ENCODE data around the gene JAM3.
A peak's percentile ranks its signal among the peaks of the same experiment; 100 is the strongest.

JAM3 gene

DNA sequence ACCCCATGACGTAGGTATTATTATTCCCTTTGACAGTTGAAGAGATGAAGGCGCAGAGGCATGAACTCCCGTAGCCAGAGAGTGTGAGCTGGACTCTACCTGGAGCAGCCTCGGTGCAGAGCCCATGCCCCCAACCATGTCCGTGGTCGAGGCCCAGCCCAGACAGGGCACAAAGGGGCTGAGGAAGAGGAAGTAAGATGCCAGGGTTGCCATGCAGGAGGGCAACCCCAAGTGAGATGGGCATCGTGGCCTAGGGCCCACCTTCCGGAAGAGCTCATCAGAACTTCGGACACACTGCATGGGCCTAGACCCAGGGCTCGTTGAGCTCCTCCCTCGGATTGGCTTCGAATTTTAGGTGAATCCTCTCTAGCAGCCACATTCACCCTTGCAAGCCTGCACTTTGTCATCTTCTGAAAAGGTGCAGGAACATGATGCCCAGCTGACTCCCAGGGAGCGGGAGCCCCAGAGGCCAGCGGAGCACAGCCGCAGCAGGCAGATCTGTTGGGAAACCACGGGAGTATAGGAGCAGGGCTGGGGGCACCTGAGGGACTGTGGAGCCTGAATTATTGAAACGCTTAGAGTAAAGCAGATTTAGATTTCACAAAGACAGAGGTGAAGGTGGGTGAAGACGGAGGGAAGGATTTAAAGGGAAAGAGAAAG lies 29.0 kb upstream of the JAM3 start:
- DNase-seq: no peak

DNA sequence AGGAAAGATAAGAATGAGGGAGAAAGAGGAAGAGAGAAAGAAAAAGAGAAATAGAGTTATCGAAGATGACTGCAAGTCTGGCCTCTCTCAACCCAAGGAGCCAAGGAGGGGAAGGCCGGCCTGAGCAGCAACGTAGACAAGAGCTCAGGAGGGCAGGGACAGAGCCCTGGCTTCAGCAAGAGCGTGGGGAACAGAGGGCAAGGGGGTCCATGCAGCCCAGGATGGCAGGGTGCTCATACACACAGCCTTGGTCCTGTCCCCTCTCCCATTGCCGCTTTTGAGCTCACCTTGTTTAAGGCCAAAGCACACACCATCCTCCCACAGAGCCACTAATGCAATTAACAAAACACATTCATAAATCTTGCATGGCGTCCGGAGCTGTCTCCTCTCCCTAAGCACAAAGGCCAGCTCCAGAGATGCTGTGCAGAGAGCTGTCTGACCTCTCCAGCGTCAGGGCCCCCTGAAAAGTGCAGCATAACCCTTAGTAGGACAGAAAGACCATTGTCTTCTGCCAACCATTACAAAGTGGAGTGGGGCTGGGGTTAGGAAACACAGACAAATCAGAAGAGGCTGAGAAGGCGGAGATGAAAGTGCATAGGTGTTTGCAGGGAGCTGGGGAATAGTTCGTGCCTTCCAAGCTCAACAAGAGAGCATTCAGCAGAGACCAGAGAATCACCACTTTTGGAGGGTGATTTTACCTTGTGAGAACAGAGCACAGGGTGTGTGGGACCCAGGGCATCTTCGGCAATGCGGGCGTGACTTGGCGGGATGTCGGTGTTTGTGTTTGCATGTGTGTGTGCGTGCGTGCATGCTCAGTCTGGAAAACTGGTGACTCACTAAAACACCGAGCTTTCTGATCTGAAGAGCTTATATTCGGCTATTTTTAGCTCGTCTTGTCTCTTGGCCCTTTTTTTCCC lies 28.2 kb upstream of the JAM3 start:
- DNase-seq: no peak

DNA sequence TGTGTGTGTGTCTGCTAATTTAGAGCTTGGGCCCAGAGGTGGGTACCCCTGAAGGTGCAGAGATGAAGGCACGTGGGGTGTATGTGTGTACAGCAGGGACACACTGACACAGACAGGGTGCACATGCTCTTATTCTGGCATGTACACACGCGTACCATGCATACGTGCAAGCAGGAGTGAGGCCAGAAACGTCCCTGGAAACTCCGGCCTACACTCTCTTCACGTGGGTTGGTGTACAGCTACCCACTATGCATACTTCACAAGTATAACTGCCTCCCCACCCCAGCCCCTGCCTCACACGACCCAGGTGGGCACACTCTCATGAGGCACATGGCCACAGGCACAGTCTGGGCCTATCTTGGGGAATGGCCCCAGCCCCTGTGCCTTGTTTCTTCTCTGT lies 27.5 kb upstream of the JAM3 start:
- no peak for DNase-seq

DNA sequence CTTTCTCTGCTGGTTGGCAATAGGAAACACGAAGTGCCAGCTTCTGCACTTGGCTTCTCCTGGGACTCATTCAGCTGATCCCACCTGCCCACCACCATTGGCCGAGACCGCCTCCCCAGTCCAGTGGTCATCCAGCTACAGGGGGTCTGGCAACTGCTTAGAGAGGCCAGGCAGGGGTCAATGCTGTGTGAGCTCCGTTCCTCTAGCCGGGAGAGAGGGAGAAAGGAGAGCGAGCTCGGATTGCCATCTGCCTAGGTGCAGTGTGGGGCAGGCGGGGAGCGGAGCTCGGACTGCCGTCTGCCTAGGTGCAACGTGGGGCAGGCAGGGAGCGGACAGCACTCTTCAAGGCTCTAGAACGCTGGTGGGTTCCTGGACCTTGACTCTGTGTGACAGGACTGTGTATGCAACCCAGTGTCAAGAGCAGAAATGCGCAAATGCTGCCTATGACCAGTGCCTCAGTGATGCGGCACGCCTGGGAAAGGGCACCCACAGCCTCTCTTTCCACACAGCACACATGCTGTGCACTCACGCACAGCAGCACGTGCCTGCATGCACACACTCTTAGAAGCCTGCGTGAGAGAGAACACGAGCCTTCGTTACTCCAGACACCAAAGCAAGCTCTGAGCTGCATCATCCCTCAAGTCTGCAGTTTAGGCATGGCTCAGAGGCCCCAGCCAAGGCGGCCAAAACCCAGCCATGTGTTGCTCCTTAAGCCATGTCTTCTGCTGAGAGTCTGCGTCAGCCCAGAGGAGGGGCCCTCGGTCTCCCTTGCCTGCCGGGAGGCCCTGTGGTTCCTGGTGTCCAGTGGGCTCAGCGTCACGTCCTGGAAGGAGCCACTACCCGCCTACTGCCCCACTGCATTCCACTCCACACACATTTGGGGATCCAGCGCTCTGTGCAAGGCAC lies 26.8 kb upstream of the JAM3 start:
- DNase-seq: no peak

DNA sequence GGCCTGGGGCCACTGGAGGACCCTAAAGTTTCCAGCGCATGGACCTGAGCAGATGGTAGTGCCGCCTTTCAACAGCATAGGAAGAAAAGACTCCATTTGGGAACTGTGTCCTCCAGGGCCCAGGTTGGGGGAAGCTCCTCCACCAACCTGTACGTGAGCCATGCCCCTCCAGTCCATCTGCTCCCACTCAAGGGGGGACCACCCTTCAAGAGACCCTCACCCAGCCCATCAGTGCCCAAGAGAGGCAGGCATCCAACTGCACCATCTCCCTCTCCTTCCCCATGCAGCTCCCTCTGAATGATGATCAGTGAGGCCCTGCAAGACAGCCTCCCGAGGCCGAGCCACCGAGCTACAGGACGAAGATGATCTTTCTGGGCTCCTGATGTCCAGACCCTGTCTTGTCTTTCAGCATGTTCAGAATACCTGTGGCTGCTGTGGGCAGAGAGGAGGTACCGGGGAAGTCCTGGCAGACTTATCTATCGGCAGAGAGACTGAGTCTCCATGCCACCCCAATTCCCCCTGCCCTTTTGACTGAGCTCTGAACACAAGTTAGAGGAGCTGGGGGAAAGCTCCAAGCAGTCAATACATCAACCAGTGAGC lies 25.0 kb upstream of the JAM3 start:
- DNase-seq: no peak

DNA sequence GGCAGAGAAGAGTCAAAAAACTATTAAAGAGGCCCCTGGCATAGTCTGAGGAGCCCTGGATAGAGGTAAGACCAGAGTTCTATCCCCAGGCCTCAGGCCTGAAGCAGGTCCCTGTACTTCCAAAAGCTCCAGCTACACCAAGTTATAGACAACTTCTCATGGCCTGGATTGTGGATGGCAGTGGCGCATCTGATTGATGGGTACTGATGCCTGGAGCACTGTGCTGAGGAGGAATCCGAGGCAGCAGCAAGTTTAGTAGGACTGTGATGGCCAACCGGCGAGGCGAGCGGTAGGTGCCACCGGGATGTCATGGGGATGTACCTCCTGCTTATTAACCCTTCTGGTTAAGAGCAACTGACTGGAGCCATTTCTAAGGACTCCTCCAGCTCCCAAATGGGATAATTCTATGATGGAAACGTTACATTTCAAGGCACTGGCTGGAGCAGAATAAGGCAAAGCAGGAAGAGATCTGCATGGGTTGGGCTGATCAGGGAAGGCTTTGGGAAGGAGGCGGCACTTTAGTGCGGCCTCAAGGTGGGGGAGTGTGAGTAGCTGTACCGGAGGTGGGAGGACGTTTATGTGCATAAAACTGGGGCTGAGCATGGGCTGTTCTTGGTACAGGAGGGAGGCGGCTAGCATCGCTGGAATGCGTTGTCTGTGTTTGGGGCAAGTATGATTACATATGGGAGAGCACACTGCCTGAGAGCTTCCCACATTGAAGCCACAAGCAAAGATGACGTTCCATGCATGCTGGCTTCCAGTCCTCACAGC lies 24.2 kb upstream of the JAM3 start:
- peak; percentile 15 for DNase-seq

DNA sequence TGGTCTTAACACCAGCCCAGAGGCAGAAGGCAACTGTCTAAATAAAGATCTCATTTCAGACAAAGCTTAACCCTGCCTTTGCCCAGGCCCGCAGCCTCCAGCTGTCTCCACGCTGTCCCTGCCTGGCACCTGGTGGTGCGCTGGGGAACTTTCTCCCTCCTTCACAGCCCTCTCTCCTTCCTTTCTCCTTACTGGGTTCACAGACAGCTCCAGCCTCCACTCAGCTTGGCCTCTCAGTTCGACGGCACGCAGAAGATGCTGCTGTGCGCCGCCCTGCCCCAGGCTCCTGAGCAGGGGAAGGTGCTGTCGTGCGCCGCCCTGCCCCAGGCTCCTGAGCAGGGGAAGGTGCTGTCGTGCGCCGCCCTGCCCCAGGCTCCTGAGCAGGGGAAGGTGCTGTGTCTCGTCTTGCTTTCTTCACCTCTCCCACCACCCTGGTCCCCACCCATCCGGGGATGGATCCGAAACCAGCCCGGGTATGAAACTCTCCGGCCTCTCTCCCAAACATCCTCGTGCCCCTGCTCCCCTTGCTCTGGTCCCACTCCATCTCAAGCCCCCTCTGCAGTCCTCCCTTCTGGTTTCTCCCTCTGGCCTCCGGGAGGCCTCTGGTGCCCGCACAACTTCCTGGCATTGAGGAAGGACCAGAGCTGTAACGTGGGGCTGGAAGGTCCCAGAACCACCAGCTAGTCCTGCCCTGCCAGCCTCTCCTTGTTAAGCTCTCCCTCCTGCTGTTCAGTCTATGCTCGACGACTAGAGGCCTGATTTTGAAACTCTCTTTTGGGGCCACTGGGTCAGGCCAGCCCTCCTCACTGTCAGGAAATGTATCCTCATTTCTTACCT lies 22.9 kb upstream of the JAM3 start:
- DNase-seq: peak; percentile 68

DNA sequence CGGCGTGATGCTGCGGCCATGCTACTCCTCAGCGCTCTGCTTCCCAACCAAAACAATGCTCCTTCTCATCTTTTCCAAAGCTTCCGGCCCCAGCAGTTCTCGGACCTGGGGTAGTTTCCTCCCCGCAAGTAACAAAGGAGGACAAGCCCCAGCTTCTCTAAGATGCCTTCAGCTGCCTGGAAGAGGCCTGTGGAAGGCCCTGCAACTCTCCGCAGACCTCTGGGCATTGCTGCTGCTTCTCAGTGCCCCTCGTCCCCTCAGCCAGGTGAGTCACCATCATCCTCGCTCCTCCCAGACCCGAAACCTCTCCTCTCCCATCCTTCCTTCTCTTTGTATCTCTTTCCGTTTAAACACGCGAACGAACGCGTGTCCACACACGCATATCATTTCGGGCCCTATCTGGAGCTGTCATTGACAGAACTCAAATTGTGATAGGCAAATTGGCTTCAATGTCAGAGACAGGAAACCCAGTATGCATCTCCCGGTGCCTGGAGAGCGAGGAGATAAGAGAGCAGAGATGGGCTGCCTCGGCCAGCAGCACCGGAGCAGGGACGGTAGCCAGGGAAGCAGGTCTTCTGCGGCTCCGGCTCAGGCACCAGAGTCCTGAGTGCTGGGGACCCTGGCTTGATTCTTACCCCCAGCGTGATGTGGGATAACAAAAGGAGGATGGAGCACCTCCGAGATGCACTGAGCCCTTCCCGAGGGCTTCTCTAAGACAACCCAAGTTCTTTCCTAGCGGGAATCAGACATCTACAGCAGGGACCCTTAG lies 22.0 kb upstream of the JAM3 start:
- DNase-seq: no peak

DNA sequence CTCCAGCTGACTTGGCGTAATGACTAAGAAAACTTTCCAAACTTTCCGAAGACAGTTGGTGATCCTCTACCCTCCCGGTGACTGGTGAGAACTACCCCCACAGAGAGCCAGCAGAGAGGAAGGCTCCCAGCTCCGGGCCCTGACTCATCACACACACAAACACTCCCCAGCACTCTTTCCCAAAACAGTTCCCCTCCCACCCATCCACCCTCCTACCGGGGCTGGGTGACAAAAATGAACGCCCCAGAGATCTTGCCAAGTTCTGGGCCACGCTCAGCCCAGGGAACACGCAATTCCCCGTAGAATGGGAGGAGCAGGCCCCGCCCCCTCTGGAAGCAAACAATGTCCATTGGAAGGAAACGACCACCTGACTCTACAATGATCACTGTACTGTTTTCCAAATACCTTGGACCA lies 21.3 kb upstream of the JAM3 start:
- no peak for DNase-seq

DNA sequence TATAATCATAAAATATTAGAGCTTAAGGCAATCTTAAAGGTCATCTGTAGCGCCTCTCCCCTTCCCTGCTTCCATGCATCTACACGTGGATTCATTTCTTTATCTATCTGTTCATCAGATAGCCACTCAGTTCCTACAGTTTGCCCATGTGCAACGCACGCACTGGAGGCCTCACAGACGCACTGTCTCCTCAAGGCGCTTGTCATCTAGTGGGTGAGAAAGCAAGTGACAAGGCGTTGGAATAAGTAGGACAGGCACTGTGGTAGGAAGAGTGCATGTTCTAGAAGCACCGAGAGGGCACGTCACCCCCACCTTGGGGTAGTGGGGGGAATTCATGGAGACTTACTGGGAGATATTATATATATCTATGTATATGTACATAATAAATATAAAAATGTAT lies 20.8 kb upstream of the JAM3 start:
- no peak for DNase-seq

DNA sequence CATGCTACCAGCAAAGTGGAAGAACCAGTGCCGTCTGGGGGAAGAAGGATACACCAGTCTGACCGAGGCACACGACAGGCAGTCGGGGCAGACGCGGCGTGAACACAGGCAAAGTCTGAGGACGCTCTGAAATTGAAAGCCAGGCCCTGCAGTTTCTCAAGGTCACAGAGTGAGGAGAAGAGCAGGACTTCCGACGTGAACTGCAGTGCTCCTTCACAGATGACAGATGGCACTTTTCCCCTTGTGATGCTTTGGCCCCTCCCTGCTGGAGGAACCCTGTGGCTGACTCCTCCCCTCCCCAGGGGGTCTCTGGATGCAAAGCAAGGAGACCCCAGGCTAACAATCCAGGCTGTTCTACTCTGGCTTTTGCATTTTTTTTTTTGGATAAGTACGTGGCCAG lies 19.6 kb upstream of the JAM3 start:
- no peak for DNase-seq

DNA sequence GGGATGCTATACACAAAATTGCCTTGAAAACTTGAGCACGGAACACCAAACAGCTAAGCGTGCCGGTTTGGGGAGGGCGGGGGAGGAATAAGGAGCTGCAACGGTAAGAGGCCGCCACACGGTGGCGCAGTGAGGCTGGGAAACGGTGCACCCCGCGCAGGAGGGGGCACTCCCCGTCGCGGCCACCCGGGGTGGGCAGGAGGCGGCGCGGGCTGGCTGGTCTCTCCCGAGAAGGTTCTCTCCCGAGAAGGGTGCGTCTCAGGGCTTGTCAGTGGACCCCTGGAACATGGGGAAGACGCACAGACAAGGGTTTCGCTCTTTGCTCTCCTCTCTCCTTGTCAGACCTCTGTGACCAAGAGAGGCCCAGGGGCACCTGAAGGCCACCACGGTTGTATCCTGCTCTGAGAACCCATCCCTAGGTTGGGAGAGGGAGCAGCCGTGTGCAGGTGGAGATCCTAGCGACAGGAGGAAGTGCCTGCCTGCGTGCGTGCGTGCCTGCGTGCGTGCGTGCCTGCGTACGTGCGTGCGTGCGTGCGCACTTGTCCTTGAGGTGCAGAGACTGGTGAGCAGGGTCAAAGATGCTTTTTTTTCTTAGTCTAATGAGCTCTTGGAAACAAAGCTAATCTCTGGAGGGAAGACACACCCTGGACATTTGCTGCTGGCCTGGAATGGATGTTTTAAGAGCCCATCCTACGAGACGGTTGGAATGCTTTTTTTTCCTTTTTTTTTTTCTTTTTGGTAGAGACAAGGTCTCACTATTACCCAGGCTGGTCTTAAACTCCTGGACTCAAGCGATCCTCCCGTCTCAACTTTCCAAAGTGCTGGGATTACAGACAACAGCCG lies 18.1 kb upstream of the JAM3 start:
- peak; percentile 87 for DNase-seq

DNA sequence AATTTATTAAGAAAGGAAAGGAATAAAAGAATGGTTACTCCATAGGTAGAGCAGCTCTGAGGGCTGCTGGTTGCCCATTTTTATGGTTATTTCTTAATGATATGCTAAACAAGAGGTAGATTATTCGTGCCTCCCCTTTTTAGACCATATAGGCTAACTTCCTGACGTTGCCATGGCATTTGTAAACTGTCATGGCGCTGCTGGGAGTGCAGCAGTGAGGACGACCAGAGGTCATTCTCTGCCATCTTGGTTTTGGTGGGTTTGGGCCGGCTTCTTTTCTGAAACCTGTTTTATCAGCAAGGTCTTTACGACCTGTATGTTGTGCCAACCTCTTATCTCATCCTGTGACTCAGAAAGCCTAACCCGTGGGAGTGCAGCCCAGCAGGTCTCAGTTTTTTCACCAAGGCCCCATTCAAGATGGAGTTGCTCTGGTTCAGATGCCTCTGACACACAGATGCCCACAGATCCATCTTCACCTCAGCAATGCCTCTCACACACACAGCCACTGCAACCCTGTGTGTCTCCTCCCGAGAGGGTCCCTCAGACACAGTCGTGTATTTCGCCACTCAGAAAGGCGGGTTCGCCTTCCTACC lies 16.4 kb upstream of the JAM3 start:
- no peak for DNase-seq

DNA sequence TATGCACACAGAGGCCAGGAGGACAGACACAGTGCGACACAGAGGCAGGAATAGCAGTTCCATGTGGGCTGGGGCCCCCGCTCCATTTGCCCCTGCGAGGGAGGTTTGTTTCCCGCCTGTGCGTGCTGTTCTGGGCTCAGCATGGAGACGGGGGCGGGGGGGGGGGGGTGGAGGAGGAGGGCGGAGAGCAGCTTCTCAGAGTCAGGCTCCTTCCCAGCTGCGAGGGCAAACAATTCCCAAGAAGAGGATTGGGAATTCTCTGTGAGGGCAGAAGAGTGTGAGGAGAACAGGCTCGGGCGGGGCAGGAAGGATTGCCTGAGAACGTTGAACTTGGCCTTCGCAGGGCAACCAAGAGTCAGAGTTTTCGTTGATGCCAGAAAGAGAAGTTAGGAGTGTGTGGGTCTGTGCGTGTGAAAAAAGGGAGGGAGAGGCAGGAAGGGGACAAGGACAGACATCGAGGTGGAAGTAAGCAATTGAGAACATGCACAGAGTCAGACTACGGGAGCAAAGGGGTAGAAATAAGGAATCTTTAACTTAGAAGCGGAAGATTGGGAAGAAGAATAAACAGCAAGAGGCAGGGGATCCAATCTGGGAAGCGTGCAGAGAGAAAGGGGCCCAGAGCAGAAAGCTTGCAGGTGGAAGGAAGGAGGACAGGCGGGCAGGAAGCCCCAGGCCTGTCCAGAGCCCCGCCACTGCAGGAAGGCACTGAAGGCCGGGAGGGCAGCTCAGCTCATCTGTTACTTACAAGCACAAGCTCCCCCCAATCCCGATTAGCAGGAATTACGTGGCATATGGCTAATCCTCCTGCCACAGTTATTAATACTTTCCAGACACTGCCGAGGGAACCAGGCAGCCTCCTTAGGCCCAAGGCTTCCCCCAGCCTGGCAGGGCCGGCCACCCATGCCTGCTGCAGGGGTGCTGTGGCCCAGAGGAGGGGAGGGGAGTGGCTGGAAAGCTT lies 15.6 kb upstream of the JAM3 start:
- DNase-seq: no peak

DNA sequence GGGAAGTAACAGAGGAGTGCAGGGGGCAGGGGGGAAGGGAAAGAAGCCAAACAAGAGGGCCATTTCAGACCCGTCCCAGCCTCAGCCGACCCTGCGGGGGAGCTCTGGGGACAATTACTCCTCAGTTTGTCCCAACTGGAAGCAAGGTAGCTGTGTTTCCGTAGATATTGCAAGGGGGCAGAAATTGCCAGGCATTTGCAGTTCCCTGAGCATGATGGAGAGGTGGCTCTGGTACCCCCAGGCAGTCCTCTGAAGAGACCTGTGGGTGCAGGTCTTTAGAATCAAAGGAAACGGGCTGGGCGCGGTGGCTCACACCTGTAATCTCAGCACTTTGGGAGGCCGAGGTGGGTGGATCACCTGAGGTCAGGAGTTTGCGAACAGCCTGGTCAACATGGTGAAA lies 13.8 kb upstream of the JAM3 start:
- DNase-seq: no peak

DNA sequence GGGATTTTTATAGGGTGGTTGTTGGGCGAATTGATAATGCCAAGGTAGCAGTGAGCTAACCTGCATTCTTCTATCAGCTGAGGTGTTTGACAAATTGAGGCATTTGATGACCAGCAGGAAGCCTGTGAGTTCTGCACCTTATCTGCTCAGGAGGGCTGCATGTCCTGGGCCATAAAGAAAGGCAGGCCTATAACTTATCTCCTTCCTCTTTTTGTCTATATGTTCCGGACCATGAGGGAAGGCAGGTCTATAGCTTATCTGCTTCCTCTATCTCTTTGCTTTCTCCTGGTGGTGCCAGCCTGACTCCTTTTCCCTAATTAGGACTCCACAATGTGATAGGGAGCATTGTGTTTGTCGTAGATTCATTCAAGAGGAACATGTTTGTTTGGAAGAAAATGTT lies 8.6 kb upstream of the JAM3 start:
- DNase-seq: no peak

DNA sequence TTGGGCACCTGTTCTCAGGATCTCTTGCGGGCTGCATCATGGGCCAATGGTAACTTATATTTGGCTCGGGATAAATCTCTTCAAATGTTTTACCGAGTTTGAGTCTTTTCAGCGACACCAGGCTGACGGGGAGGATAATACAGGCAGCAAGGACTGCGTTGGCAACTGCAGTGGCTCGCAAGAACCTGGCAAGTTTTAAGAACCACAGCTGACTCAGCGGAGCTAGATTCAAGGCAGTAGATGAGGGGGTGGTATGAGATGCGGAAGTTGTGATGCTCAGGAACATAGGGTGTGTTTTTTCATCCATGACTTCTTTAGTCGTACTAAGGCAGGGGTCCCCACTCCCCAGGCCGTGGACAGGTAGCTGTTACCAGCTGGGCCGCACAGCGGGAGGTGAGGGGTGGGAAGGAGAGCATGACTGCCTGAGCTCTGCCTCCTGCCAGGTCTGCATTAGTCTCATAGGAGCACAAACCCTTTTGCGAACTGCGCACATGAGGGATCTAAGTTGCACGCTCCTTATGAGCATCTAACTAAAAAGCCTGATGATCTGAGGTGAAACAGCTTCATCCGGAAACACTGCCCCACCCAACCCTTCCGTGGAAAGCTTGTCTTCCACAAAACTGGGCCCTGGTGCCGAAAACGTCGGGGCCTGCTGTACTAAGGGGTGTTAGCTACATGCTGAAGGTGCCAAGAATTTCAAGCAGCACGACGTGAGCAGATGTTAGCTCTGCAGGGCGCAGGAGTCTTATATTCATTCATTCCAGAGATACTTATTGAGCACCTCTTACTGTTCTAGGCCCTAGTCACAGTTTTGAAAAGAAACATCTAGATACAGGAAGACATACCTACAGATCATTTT lies 6.4 kb upstream of the JAM3 start:
- DNase-seq: no peak
